H1 (cell line): ENCODE data around the gene MARCHF9. TPM values are rescaled to one million over a fixed set of nuclear protein-coding genes. Genes with fewer than 3 reads are reported as not detected.

Source experiments
- CTCF ChIA-PET: fragments of 300-600 bp; sonication (Branson Sonifier 250); formaldehyde crosslinking; loops from one replicate; lab custom pipeline; 2021; ENCODE audit not compliant: partially characterized antibody; lab: Charles Lee
- POLR2A ChIA-PET: fragments of 300-600 bp; sonication (Branson Sonifier 250); formaldehyde crosslinking; loops from one replicate; lab custom pipeline; 2021; ENCODE audit warnings: inconsistent platforms; ENCODE audit not compliant: partially characterized antibody; lab: Charles Lee
- DNase-seq, 2 experiments: peaks; one replicate each; pipeline versions ENCODE4 v3.0.0 to v3.0.0-alpha.2; 2010 to 2022; ENCODE audit warnings: low spot score in 2 of 2, low read depth in 1 of 2, mixed read lengths in 1 of 2
- FAIRE-seq: peaks from 2 replicates; lab custom pipeline; 2011; peaks lifted over from hg19 to GRCh38; lab: Jason Lieb, UNC
- H2AFZ ChIP-seq: 2 replicates; pipeline ENCODE4 v1.8.1; 2012; ENCODE audit warnings: low read length, inconsistent platforms
- H2AK5ac ChIP-seq: 2 replicates; pipeline ENCODE4 v1.6.1; 2013; ENCODE audit warnings: low read depth, low read length
- H2BK120ac ChIP-seq: replicated peaks from 2 replicates; pipeline ENCODE3; 2013; ENCODE audit warnings: low read depth, low read length, inconsistent platforms
- H2BK12ac ChIP-seq: 2 replicates; pipeline ENCODE4 v1.6.1; 2013; ENCODE audit warnings: low read depth, low read length
- H2BK15ac ChIP-seq: 2 replicates; pipeline ENCODE4 v1.6.1; 2013; ENCODE audit warnings: low read length
- H2BK20ac ChIP-seq: 2 replicates; pipeline ENCODE4 v1.6.1; 2013; ENCODE audit warnings: low read length
- H2BK5ac ChIP-seq: 2 replicates; pipeline ENCODE4 v1.6.1; 2013; ENCODE audit warnings: low read depth, low read length
- H3K14ac ChIP-seq: 2 replicates; pipeline ENCODE4 v1.6.1; 2013; ENCODE audit warnings: inconsistent platforms; ENCODE audit not compliant: insufficient read length
- H3K18ac ChIP-seq: 2 replicates; pipeline ENCODE4 v1.6.1; 2013; ENCODE audit warnings: low read length; ENCODE audit errors: extremely low read depth
- H3K23ac ChIP-seq: 2 replicates; pipeline ENCODE4 v1.6.1; 2013; ENCODE audit warnings: inconsistent platforms; ENCODE audit not compliant: insufficient read length
- H3K23me2 ChIP-seq: 2 replicates; pipeline ENCODE4 v1.6.1; 2013; ENCODE audit warnings: low read depth, low read length
- H3K27ac ChIP-seq: 2 replicates; pipeline ENCODE4 v1.6.1; 2011; ENCODE audit warnings: low read depth, low read length, inconsistent platforms
- H3K27me3 ChIP-seq, 4 experiments: replicated peaks in 1 of 4; 1 replicate in 1 of 4; 2 replicates in 3 of 4; pipeline versions ENCODE4 v1.6.1 to v1.8.1; 2011 to 2013; ENCODE audit warnings: low read length in 3 of 4, mild to moderate bottlenecking in 3 of 4, inconsistent platforms in 2 of 4, mixed read lengths in 2 of 4, moderate library complexity in 1 of 4; ENCODE audit not compliant: control insufficient read depth in 3 of 4, insufficient read depth in 3 of 4; ENCODE audit errors: extremely low read depth in 1 of 4
- H3K36me3 ChIP-seq, 4 experiments: 2 replicates each; pipeline versions ENCODE4 v1.6.1 to v1.8.1; 2011 to 2013; ENCODE audit warnings: mild to moderate bottlenecking in 4 of 4, low read length in 3 of 4, moderate library complexity in 2 of 4, control low read depth in 1 of 4, inconsistent platforms in 1 of 4; ENCODE audit not compliant: insufficient read depth in 4 of 4, control insufficient read depth in 2 of 4
- H3K4ac ChIP-seq: replicated peaks from 2 replicates; pipeline ENCODE3; 2013; ENCODE audit warnings: low read length, low read depth, mixed read lengths, inconsistent platforms; ENCODE audit not compliant: insufficient read length
- H3K4me1 ChIP-seq, 4 experiments: replicated peaks in 1 of 4; 1 replicate in 1 of 4; 2 replicates in 3 of 4; pipeline versions ENCODE4 v1.6.1 to v1.8.1; 2011 to 2013; ENCODE audit warnings: low read length in 3 of 4, inconsistent platforms in 2 of 4, mixed read lengths in 1 of 4; ENCODE audit not compliant: insufficient read depth in 4 of 4, control insufficient read depth in 3 of 4
- H3K4me2 ChIP-seq, 2 experiments: 2 replicates each; pipeline versions ENCODE4 v1.6.1 to v1.8.1; 2011 to 2013; ENCODE audit warnings: low read depth in 2 of 2, low read length in 2 of 2, control low read depth in 1 of 2, inconsistent platforms in 1 of 2, mild to moderate bottlenecking in 1 of 2; ENCODE audit not compliant: insufficient read depth in 1 of 2
- H3K4me3 ChIP-seq, 4 experiments: fragments of 200-600, 300-600 bp in 1 of 4; sonication (generic), shearing (Covaris generic), sonication (Bioruptor Twin) in 1 of 4; 2 replicates each; pipeline versions ENCODE4 v1.5.1 to v1.8.1; 2011 to 2016; ENCODE audit warnings: low read length in 4 of 4, low read depth in 3 of 4, control low read depth in 2 of 4, inconsistent platforms in 2 of 4, mild to moderate bottlenecking in 2 of 4, mixed read lengths in 1 of 4, moderate library complexity in 1 of 4; ENCODE audit not compliant: insufficient read depth in 2 of 4; ENCODE audit errors: extremely low read depth in 1 of 4
- H3K56ac ChIP-seq: replicated peaks from 2 replicates; pipeline ENCODE3; 2013; ENCODE audit warnings: low read depth, mild to moderate bottlenecking, mixed read lengths, low read length, inconsistent platforms; ENCODE audit not compliant: insufficient read length
- H3K79me1 ChIP-seq: 2 replicates; pipeline ENCODE4 v1.6.1; 2013; ENCODE audit warnings: low read depth, low read length, control low read depth
- H3K79me2 ChIP-seq, 2 experiments: 2 replicates each; pipeline versions ENCODE4 v1.6.1 to v1.8.1; 2012 to 2013; ENCODE audit warnings: low read length in 2 of 2, mild to moderate bottlenecking in 2 of 2, inconsistent platforms in 1 of 2; ENCODE audit not compliant: insufficient read depth in 2 of 2, control insufficient read depth in 1 of 2
- H3K9ac ChIP-seq, 4 experiments: replicated peaks in 1 of 4; 1 replicate in 1 of 4; 2 replicates in 3 of 4; pipeline versions ENCODE4 v1.6.1 to v1.8.1; 2011 to 2013; ENCODE audit warnings: low read depth in 3 of 4, low read length in 3 of 4, control low read depth in 2 of 4, mild to moderate bottlenecking in 2 of 4, moderate library complexity in 2 of 4, inconsistent platforms in 1 of 4; ENCODE audit errors: extremely low read depth in 1 of 4
- H3K9me3 ChIP-seq, 2 experiments: 2 replicates each; pipeline versions ENCODE4 v1.6.1 to v1.8.1; 2012 to 2013; ENCODE audit warnings: mild to moderate bottlenecking in 2 of 2, moderate library complexity in 2 of 2, control low read depth in 1 of 2, inconsistent platforms in 1 of 2, low read depth in 1 of 2, low read length in 1 of 2, mixed read lengths in 1 of 2; ENCODE audit not compliant: insufficient read depth in 2 of 2
- H4K20me1 ChIP-seq, 2 experiments: replicated peaks in 1 of 2; 2 replicates each; pipeline versions ENCODE3 to v1.8.1; 2011 to 2013; ENCODE audit warnings: inconsistent platforms in 2 of 2, low read length in 2 of 2, mild to moderate bottlenecking in 1 of 2; ENCODE audit not compliant: insufficient read depth in 2 of 2, control insufficient read depth in 1 of 2
- H4K5ac ChIP-seq: 2 replicates; pipeline ENCODE4 v1.6.1; 2013; ENCODE audit warnings: low read length, low read depth, mixed read lengths, inconsistent platforms; ENCODE audit not compliant: insufficient read length
- H4K8ac ChIP-seq: 2 replicates; pipeline ENCODE4 v1.8.0; 2013; ENCODE audit warnings: mild to moderate bottlenecking, moderate library complexity, low read length, inconsistent platforms; ENCODE audit not compliant: insufficient read depth; ENCODE audit errors: extremely low read depth
- H4K91ac ChIP-seq: replicated peaks from 2 replicates; pipeline ENCODE3; 2013; ENCODE audit warnings: low read length, mixed read lengths, inconsistent platforms; ENCODE audit not compliant: insufficient read length
- KDM4A ChIP-seq: IDR thresholded peaks from one replicate; pipeline ENCODE4 v1.7.1; 2012; ENCODE audit warnings: low read depth, mild to moderate bottlenecking, moderate library complexity, low read length, inconsistent platforms; ENCODE audit not compliant: severe bottlenecking
- RAD21 ChIP-seq, 2 experiments: IDR thresholded peaks in 1 of 2; conservative IDR thresholded peaks in 1 of 2; 2 replicates each; pipeline ENCODE4 v1.6.1; 2011; ENCODE audit warnings: low read depth in 2 of 2, low read length in 2 of 2, improper control_type of control experiment in 1 of 2, inconsistent platforms in 1 of 2, mild to moderate bottlenecking in 1 of 2, moderate library complexity in 1 of 2
- RXRA ChIP-seq: IDR thresholded peaks from 2 replicates; pipeline ENCODE4 v1.6.1; 2011; ENCODE audit warnings: low read depth, mild to moderate bottlenecking, low read length, moderate library complexity; ENCODE audit not compliant: insufficient read depth
- WGBS, 2 experiments: shearing (Covaris generic) in 1 of 2; methylation state at CpG; one replicate each; pipeline versions ENCODE4 v1.1.6 to v1.1.7; 2013 to 2015; ENCODE audit warnings: low lambda C conversion rate in 2 of 2, mixed read lengths in 2 of 2, inconsistent platforms in 1 of 2, low coverage in 1 of 2, missing lambda C conversion rate in 1 of 2; ENCODE audit not compliant: insufficient replicate concordance in 2 of 2, insufficient coverage in 1 of 2, insufficient read length in 1 of 2; ENCODE audit errors: extremely low coverage in 1 of 2, missing lambda C conversion rate in 1 of 2; 5-methylcytosine and 5-hydroxymethylcytosine counted together
- polyA plus RNA-seq, 7 experiments: library from polyadenylated mRNA; depleted of rRNA in 3 of 7; stranded (reverse) in 5 of 7; unstranded in 2 of 7; fragments of >200 nt in 5 of 7; fragments of 200-250 nt in 2 of 7; gene quantifications; 1 replicate in 5 of 7; 2 replicates in 1 of 7; 4 replicates in 1 of 7; pipeline versions ENCODE4 v1.2.1 to v1.2.3, GENCODE V29; 2011 to 2013; ENCODE audit warnings: missing spikeins in 2 of 7, mixed read lengths in 2 of 7
- total RNA-seq: library from RNA; stranded (reverse); fragmentation: NEBNext Ultra II Directional; extraction: Animal tissue kit (Norgen Biotek cat#: 25700); gene quantifications from 2 replicates; pipeline ENCODE4 v1.2.1, GENCODE V29; 2021

The MARCHF9 gene
- total and polyA plus RNA-seq, 2 of the 8 experiments (the other 6 are each of a cell fraction or from before 2014, with no cell fraction given) = 6.4 to 7.8 TPM

GRCh38 chr12:57725851-57726150 lies 29.1 kb upstream of the MARCHF9 start:
- H2BK5ac ChIP-seq = no peak overlapping the region
- H3K23me2 ChIP-seq = peaks cover 12% of the 10 kb centered on the region; the same call in 1 of the 2 replicates
- H4K91ac ChIP-seq = no peak overlapping the region
- H3K27me3 ChIP-seq = peaks cover 19 to 65% (median 48%) of the 10 kb centered on the region in 4 experiments
- H4K20me1 ChIP-seq = peaks cover 2 to 7% of the 10 kb centered on the region in 2 experiments
- H4K5ac ChIP-seq = no peak overlapping the region
- no peak overlapping the region for H4K8ac ChIP-seq
- H2BK20ac ChIP-seq = no peak overlapping the region
- H3K79me2 ChIP-seq = no peaks in the 10 kb centered on the region
- no peak overlapping the region for H3K27ac ChIP-seq
- no peak overlapping the region for H3K23ac ChIP-seq
- TF ChIP-seq RAD21 (IDR thresholded peaks at IDR 0.05 in 1 of 2, conservative IDR thresholded peaks at IDR 0.05 in 1 of 2; ENCODE audit: low read depth in 2 of 2, low read length in 2 of 2) (no peak), KDM4A (peak; percentile 9), RXRA (0 out of 2 replicates have a peak, but pooled peaks have one; percentile 14)
- ChIA-PET CTCF (interaction anchor here (0.6 to 11.7 kb wide), 29 partner anchors 9 to 653 kb away, joined by 3 to 149 read pairs (median 5); partner anchors contain the start of genes AGAP2, B4GALNT1 and OS9), POLR2A (interaction anchor here (0.5 to 7.4 kb wide), 7 partner anchors 11 to 117 kb away, joined by 3 to 59 read pairs (median 4); partner anchors contain the start of genes AGAP2 and TSPAN31)
- H2AK5ac ChIP-seq = no peak overlapping the region
- no peak overlapping the region; the same call in 1 of the 2 replicates for H2BK15ac ChIP-seq
- H2AFZ ChIP-seq = peak overlapping the region; percentile 84; the same call in 1 of the 2 replicates
- H3K4ac ChIP-seq = no peak overlapping the region
- H2BK12ac ChIP-seq = 0 out of 2 replicates have a peak overlapping the region, but pooled peaks have one; percentile 7
- peak overlapping the region; percentile 51 to 82 (median 65); a peak in 7 of 8 replicates for H3K4me3 ChIP-seq
- no peak for DNase-seq
- no peak overlapping the region for H3K56ac ChIP-seq
- no peaks in the 10 kb centered on the region for H3K36me3 ChIP-seq
- H3K9ac ChIP-seq = no peak overlapping the region; a peak in 1 of 7 replicates
- H3K14ac ChIP-seq = no peak overlapping the region
- H3K79me1 ChIP-seq = no peaks in the 10 kb centered on the region
- H3K4me2 ChIP-seq = peak overlapping the region; percentile 52 to 95
- no peak overlapping the region; the same call in 1 of the 2 replicates for H3K18ac ChIP-seq
- no peak overlapping the region for H2BK120ac ChIP-seq
- WGBS, 2 experiments = 4% methylated on average over 8 of the region's 10 CpGs; no CpG with 5 or more reads in 1 of the 2 experiments
- peaks cover 0 to 20% (median 13%) of the 10 kb centered on the region in 4 experiments; a peak in 5 of 7 replicates for H3K4me1 ChIP-seq
- no peaks in the 10 kb centered on the region for H3K9me3 ChIP-seq
- FAIRE-seq = no peak
